ENCODE measurements around the gene PDE2A. TPM values are rescaled to one million over a fixed set of nuclear protein-coding genes. Genes with fewer than 3 reads are reported as not detected.

PDE2A gene
- total RNA-seq, 2 donors from 2014 or later: 3.7 to 13.3 TPM

DNA sequence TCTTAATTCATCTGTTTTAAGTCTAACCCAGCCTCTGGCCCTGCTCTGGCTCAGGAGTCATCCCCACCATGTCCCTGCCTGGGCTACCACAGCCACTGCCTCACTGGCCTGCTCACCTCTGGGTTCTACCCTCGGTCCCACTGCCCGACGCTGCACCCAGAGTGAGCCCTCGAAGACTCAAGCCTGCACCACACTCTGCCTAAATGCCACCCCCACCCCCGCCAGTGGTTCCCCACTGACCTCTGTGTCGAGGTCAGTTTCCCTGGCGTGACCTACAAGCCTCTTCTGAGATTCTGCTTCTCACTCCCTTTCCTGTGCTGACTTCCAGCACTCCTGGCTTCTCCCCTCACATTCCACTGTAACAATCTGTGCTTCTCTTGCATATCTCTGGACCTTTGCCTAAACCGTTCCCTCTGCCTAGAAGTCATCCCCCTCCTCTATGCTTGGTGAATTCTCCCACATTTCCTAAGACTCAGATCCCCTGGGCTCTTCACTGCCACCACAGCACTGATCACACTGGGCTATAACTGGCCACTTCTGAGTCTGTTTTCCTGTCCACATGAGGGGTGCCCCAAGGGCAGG lies 12.5 kb upstream of the PDE2A start:
- TF ChIP-seq, protein P1, sequence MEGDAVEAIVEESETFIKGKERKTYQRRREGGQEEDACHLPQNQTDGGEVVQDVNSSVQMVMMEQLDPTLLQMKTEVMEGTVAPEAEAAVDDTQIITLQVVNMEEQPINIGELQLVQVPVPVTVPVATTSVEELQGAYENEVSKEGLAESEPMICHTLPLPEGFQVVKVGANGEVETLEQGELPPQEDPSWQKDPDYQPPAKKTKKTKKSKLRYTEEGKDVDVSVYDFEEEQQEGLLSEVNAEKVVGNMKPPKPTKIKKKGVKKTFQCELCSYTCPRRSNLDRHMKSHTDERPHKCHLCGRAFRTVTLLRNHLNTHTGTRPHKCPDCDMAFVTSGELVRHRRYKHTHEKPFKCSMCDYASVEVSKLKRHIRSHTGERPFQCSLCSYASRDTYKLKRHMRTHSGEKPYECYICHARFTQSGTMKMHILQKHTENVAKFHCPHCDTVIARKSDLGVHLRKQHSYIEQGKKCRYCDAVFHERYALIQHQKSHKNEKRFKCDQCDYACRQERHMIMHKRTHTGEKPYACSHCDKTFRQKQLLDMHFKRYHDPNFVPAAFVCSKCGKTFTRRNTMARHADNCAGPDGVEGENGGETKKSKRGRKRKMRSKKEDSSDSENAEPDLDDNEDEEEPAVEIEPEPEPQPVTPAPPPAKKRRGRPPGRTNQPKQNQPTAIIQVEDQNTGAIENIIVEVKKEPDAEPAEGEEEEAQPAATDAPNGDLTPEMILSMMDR (conservative IDR thresholded peaks at IDR 0.05): no peak
- H3K4me1 ChIP-seq (ENCODE audit: control insufficient read depth, insufficient read depth, low read length): peaks cover 8% of the 10 kb centered on the region
- no peaks in the 10 kb centered on the region for H3K27me3 ChIP-seq (ENCODE audit: control insufficient read depth, insufficient read depth, low read length, poor library complexity, severe bottlenecking)
- H3K4me3 ChIP-seq (ENCODE audit: low read length): no peak overlapping the region
- H3K4me1 Mint-ChIP-seq: peaks cover 13% of the 10 kb centered on the region
- 88 to 90% methylated on average over 8 of the region's 8 CpGs for WGBS, 2 experiments (ENCODE audit: insufficient coverage in 1 of 2, insufficient read length in 1 of 2)
- no peak overlapping the region for H3K27ac ChIP-seq (ENCODE audit: low read depth, low read length)
- H3K9me3 Mint-ChIP-seq: no peaks in the 10 kb centered on the region
- H3K27ac Mint-ChIP-seq: peak overlapping the region; percentile 56
- H3K27me3 Mint-ChIP-seq (ENCODE audit: insufficient read depth): no peaks in the 10 kb centered on the region
- H3K9me3 ChIP-seq (ENCODE audit: control insufficient read depth, low read length): no peaks in the 10 kb centered on the region
- H3K36me3 ChIP-seq (ENCODE audit: control insufficient read depth, insufficient read depth, low read length): peaks cover 14% of the 10 kb centered on the region
- H3K36me3 Mint-ChIP-seq (ENCODE audit: low read depth): peaks cover 36% of the 10 kb centered on the region
- no peak overlapping the region for H3K4me3 Mint-ChIP-seq
- H3K9ac ChIP-seq (ENCODE audit: extremely low read depth, low read length, poor library complexity, severe bottlenecking): no peak overlapping the region
- DNase-seq: no peak

- H3K27me3 Mint-ChIP-seq (ENCODE audit: insufficient read depth): no peaks in the 10 kb centered on the region
- H3K36me3 ChIP-seq (ENCODE audit: control insufficient read depth, insufficient read depth, low read length): peaks cover 14% of the 10 kb centered on the region
- no peak overlapping the region for H3K4me3 Mint-ChIP-seq
- no peaks in the 10 kb centered on the region for H3K9me3 Mint-ChIP-seq
- H3K9me3 ChIP-seq (ENCODE audit: control insufficient read depth, low read length): no peaks in the 10 kb centered on the region
- no peaks in the 10 kb centered on the region for H3K27me3 ChIP-seq (ENCODE audit: control insufficient read depth, insufficient read depth, low read length, poor library complexity, severe bottlenecking)
- peak overlapping the region; percentile 56 for H3K27ac Mint-ChIP-seq
- H3K4me1 ChIP-seq (ENCODE audit: control insufficient read depth, insufficient read depth, low read length): peaks cover 8% of the 10 kb centered on the region
- no peak overlapping the region for H3K27ac ChIP-seq (ENCODE audit: low read depth, low read length)
- WGBS, 2 experiments (ENCODE audit: insufficient coverage in 1 of 2, insufficient read length in 1 of 2): 95 to 98% methylated on average over 15 to 24 of the region's 24 CpGs
- no peak overlapping the region for H3K9ac ChIP-seq (ENCODE audit: extremely low read depth, low read length, poor library complexity, severe bottlenecking)
- TF ChIP-seq, protein P1 (conservative IDR thresholded peaks at IDR 0.05): no peak
- no peak overlapping the region for H3K4me3 ChIP-seq (ENCODE audit: low read length)
- DNase-seq: peak; percentile 63
- peaks cover 28% of the 10 kb centered on the region for H3K36me3 Mint-ChIP-seq (ENCODE audit: low read depth)
- peaks cover 16% of the 10 kb centered on the region for H3K4me1 Mint-ChIP-seq
Measured at GRCh38 chr11:72685560-72686480, 11.6 kb upstream of the PDE2A start.

DNA sequence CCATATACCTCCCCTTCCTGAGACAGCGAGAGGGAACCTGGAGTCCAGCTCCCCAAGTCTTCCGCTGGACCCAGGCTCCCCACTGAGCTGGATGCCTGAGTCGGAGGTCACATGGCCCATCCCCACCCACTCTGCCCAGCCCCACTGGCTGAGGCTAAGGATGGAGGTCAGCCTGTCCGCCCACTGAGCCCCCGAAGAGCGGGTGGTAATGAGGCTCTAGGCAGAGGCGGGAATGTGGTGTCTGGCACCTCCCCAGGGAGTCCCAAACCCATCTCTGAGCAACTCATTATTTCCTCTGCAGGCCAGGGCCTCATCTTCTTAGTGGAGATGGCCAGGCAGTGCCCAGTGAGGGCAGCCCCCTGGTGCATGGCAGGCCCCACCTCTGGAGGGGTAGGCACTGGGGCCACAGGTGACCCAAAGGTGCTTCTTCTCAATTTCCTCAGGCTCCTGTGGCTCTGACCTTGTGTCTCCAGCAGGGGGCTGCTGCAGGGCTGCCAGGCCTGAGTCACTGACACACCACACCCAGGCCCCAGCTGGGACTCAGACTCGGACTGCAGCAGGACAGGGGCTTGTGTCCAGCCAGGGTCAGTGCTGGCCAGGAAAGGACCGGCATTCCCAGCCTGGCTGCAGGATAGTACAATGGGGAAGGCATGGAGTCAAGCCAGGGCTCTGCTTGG lies 10.2 kb upstream of the PDE2A start:
- Histone ChIP-seq H3K9ac (ENCODE audit: extremely low read depth, low read length, poor library complexity, severe bottlenecking) (no peak overlapping the region), H3K4me1 (ENCODE audit: control insufficient read depth, insufficient read depth, low read length) (peaks cover 8% of the 10 kb centered on the region), H3K27ac (ENCODE audit: low read depth, low read length) (no peak overlapping the region), H3K4me3 (ENCODE audit: low read length) (no peak overlapping the region), H3K9me3 (ENCODE audit: control insufficient read depth, low read length) (no peaks in the 10 kb centered on the region), H3K27me3 (ENCODE audit: control insufficient read depth, insufficient read depth, low read length, poor library complexity, severe bottlenecking) (no peaks in the 10 kb centered on the region), H3K36me3 (ENCODE audit: control insufficient read depth, insufficient read depth, low read length) (peaks cover 14% of the 10 kb centered on the region)
- Mint-ChIP-seq H3K9me3 (no peaks in the 10 kb centered on the region), H3K4me1 (peaks cover 16% of the 10 kb centered on the region), H3K27me3 (ENCODE audit: insufficient read depth) (peaks cover 2% of the 10 kb centered on the region), H3K27ac (peak overlapping the region; percentile 86), H3K36me3 (ENCODE audit: low read depth) (peaks cover 16% of the 10 kb centered on the region), H3K4me3 (no peak overlapping the region)
- WGBS, 2 experiments (ENCODE audit: insufficient coverage in 1 of 2, insufficient read length in 1 of 2): 46 to 56% methylated on average over 3 to 9 of the region's 9 CpGs
- TF ChIP-seq, protein P1 (conservative IDR thresholded peaks at IDR 0.05): peak; percentile 83
- DNase-seq: peak; percentile 92

Measured in endodermal cell (in vitro differentiated cells).